ENCODE results near the gene NPHP4. TPM values are rescaled to one million over a fixed set of nuclear protein-coding genes. Genes with fewer than 3 reads are reported as not detected.

Gene NPHP4
- total RNA-seq, 2 experiments from 2014 or later: 13.4 to 24.2 TPM

DNA sequence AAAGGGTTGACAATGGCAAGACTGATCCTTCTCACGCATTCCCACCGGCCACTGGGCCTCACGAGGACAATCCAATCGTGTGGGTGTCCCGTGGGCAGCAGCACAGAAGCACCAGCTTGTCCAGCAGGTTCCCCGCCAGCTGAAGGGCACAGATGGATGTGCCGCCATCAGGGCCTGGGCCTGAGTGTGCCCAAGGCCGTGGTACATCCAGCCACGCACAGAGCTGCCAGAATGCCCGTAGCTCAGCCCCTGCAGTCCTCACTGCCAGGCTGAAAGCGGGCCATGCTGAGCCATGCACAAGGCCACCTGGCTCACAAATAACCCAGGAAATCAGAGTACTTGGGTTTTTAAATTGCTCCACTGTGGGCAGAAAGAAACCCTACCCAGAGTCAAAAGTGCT is 7.0 kb downstream of the NPHP4 start:
- H3K4me3 ChIP-seq (ENCODE audit: low read depth, low read length, poor library complexity, severe bottlenecking): no peak overlapping the region
- no peak overlapping the region for H3K4me2 ChIP-seq (ENCODE audit: low read length)
- no peak overlapping the region for H3K27ac ChIP-seq (ENCODE audit: low read depth, low read length, poor library complexity, severe bottlenecking)
- H2AFZ ChIP-seq (ENCODE audit: low read length): no peak overlapping the region
- H3K79me2 ChIP-seq (ENCODE audit: insufficient read depth, low read depth, low read length): no peaks in the 10 kb centered on the region
- H3K9me3 ChIP-seq (ENCODE audit: low read length): no peaks in the 10 kb centered on the region
- no peak for DNase-seq (ENCODE audit: low spot score)
- H3K9me2 ChIP-seq (ENCODE audit: insufficient read depth, low read length): no peaks in the 10 kb centered on the region
- intact Hi-C loops (cut with micrococcal nuclease; ENCODE audit: unreplicated experiment): no loop called here
- POLR2A ChIA-PET: no interaction called here
- CTCF ChIA-PET (ENCODE audit: unreplicated experiment): interaction anchor here (0.7 kb wide), 1 partner anchor 9 kb away, joined by 3 read pairs; no protein-coding TSS in a partner anchor
- H3K4me1 ChIP-seq (ENCODE audit: insufficient read depth, low read length, poor library complexity, severe bottlenecking): peaks cover 9% of the 10 kb centered on the region
- no TSS peak for BruUV-seq (replicated peaks)
- no peaks in the 10 kb centered on the region for H3K36me3 ChIP-seq (ENCODE audit: insufficient read depth, low read length)
- TF ChIP-seq, protein P1, sequence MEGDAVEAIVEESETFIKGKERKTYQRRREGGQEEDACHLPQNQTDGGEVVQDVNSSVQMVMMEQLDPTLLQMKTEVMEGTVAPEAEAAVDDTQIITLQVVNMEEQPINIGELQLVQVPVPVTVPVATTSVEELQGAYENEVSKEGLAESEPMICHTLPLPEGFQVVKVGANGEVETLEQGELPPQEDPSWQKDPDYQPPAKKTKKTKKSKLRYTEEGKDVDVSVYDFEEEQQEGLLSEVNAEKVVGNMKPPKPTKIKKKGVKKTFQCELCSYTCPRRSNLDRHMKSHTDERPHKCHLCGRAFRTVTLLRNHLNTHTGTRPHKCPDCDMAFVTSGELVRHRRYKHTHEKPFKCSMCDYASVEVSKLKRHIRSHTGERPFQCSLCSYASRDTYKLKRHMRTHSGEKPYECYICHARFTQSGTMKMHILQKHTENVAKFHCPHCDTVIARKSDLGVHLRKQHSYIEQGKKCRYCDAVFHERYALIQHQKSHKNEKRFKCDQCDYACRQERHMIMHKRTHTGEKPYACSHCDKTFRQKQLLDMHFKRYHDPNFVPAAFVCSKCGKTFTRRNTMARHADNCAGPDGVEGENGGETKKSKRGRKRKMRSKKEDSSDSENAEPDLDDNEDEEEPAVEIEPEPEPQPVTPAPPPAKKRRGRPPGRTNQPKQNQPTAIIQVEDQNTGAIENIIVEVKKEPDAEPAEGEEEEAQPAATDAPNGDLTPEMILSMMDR (conservative IDR thresholded peaks at IDR 0.05; ENCODE audit: low read length): no peak
- no peak for TF ChIP-seq EZH2phosphoT487 (IDR thresholded peaks at IDR 0.05; ENCODE audit: borderline replicate concordance, low read depth, low read length)
- H4K20me1 ChIP-seq (ENCODE audit: insufficient read depth, low read length): no peaks in the 10 kb centered on the region

DNA sequence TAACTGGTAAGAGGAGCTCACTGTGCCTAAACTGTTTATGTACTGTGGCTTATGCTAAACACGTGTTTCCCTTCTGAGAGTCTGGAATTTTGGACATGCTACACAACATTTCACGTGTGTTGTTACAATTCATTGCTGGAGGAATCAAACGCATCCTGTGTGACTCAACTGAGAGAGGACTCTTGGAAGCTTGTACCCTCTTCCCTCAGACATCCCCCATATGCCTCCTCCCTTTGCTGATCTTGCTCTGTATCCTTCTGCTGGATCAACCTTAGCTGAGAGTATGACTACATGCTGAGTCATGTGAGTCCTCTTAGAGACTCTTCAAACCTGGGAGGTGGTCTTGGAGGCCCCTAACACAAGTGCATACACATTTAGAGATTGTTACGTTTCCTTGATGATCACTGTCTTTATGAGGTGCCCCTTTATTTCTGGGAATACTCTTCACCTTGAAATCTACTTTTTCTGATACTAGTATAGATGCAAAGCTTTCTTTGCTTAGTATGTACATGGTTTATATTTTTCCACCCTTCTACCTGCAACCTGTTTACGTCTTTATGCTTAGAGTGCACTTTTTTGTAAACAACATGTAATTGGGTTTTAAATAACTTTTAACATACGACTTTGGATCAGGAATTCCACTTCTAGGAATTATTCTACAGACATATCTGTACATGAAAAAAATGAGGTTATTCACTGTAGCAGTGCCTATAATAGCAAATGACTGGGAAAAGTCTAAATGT is 8.7 kb downstream of the NPHP4 start:
- no TSS peak for BruUV-seq (replicated peaks)
- Histone ChIP-seq H4K20me1 (ENCODE audit: insufficient read depth, low read length) (no peaks in the 10 kb centered on the region), H3K4me3 (ENCODE audit: low read depth, low read length, poor library complexity, severe bottlenecking) (no peak overlapping the region), H3K9me3 (ENCODE audit: low read length) (no peaks in the 10 kb centered on the region), H3K4me1 (ENCODE audit: insufficient read depth, low read length, poor library complexity, severe bottlenecking) (peaks cover 20% of the 10 kb centered on the region), H3K79me2 (ENCODE audit: insufficient read depth, low read depth, low read length) (no peaks in the 10 kb centered on the region), H3K4me2 (ENCODE audit: low read length) (no peak overlapping the region), H3K9me2 (ENCODE audit: insufficient read depth, low read length) (no peaks in the 10 kb centered on the region), H3K27ac (ENCODE audit: low read depth, low read length, poor library complexity, severe bottlenecking) (no peak overlapping the region), H2AFZ (ENCODE audit: low read length) (no peak overlapping the region), H3K36me3 (ENCODE audit: insufficient read depth, low read length) (no peaks in the 10 kb centered on the region)
- POLR2A ChIA-PET: interaction anchor here (1.5 kb wide), 1 partner anchor 9 kb away, joined by 5 read pairs; the partner anchor contains the start of gene NPHP4
- no peak for DNase-seq (ENCODE audit: low spot score)
- CTCF ChIA-PET (ENCODE audit: unreplicated experiment): no interaction called here
- TF ChIP-seq, protein P1 (conservative IDR thresholded peaks at IDR 0.05; ENCODE audit: low read length): no peak
- TF ChIP-seq EZH2phosphoT487 (IDR thresholded peaks at IDR 0.05; ENCODE audit: borderline replicate concordance, low read depth, low read length): no peak
- intact Hi-C loops (cut with micrococcal nuclease; ENCODE audit: unreplicated experiment): no loop called here

DNA sequence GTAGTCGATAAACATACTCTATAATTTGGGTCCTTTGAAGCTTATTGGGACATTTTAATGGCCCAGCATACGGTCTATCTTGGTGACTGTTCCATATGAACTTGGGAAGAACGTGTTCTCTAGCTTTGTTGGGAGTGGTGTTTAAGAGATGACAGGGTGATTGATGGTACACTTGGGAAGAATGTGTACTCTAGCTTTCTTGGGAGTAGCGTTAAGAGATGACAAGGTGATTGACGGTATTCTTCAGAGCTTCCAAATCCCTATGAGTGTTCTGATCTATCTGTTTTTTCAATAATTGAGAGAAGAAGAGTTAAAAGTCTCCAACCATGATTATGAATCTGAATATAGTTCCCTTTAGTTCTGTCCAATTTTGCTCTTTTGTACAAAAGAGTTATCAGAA is 9.4 kb downstream of the NPHP4 start:
- H3K4me3 ChIP-seq (ENCODE audit: low read depth, low read length, poor library complexity, severe bottlenecking): no peak overlapping the region
- peaks cover 4% of the 10 kb centered on the region; the same call in 1 of the 2 replicates for H3K36me3 ChIP-seq (ENCODE audit: insufficient read depth, low read length)
- no peak for DNase-seq (ENCODE audit: low spot score)
- TF ChIP-seq, protein P1 (conservative IDR thresholded peaks at IDR 0.05; ENCODE audit: low read length): no peak
- TF ChIP-seq EZH2phosphoT487 (IDR thresholded peaks at IDR 0.05; ENCODE audit: borderline replicate concordance, low read depth, low read length): no peak
- H3K9me3 ChIP-seq (ENCODE audit: low read length): no peaks in the 10 kb centered on the region
- no peaks in the 10 kb centered on the region for H3K79me2 ChIP-seq (ENCODE audit: insufficient read depth, low read depth, low read length)
- intact Hi-C loops (cut with micrococcal nuclease; ENCODE audit: unreplicated experiment): no loop called here
- no peak overlapping the region for H3K27ac ChIP-seq (ENCODE audit: low read depth, low read length, poor library complexity, severe bottlenecking)
- H4K20me1 ChIP-seq (ENCODE audit: insufficient read depth, low read length): no peaks in the 10 kb centered on the region
- no peak overlapping the region for H2AFZ ChIP-seq (ENCODE audit: low read length)
- peaks cover 20% of the 10 kb centered on the region for H3K4me1 ChIP-seq (ENCODE audit: insufficient read depth, low read length, poor library complexity, severe bottlenecking)
- ChIA-PET CTCF (ENCODE audit: unreplicated experiment) (no interaction called here), POLR2A (interaction anchor here (1.5 kb wide), 1 partner anchor 10 kb away, joined by 5 read pairs; the partner anchor contains the start of gene NPHP4)
- no peaks in the 10 kb centered on the region for H3K9me2 ChIP-seq (ENCODE audit: insufficient read depth, low read length)
- BruUV-seq (replicated peaks): no TSS peak
- no peak overlapping the region for H3K4me2 ChIP-seq (ENCODE audit: low read length)
